GM23338 (cell line): ENCODE results near the gene SYT2.

Source experiments
- CREB1 ChIP-seq: fragments of 250-450 bp; sonication (Bioruptor Pico); IDR thresholded peaks from 2 replicates; pipeline ENCODE4 v1.5.0; 2020; ENCODE audit warnings: low read depth, mild to moderate bottlenecking, moderate library complexity
- CTCF ChIP-seq, 2 experiments: fragments of 200-600 bp in 1 of 2; sonication (generic) in 1 of 2; conservative IDR thresholded peaks; 2 replicates each; pipeline versions ENCODE4 v1.5.1 to v1.6.1; 2016 to 2017; ENCODE audit warnings: antibody characterized with exemption in 2 of 2, low read depth in 2 of 2, mild to moderate bottlenecking in 2 of 2, moderate library complexity in 1 of 2
- ETS1 ChIP-seq: IDR thresholded peaks from 2 replicates; pipeline ENCODE4 v1.6.1; 2016; ENCODE audit warnings: antibody characterized with exemption
- EZH2 ChIP-seq: fragments of 200-600 bp; sonication (generic); IDR thresholded peaks from one replicate; pipeline ENCODE4 v1.8.0; 2017; ENCODE audit warnings: antibody characterized with exemption, mild to moderate bottlenecking, low read depth; ENCODE audit not compliant: unreplicated experiment
- EZH2phosphoT487 ChIP-seq: fragments of 200-600 bp; sonication (generic); IDR thresholded peaks from one replicate; pipeline ENCODE4 v1.8.1; 2018; ENCODE audit warnings: antibody characterized with exemption; ENCODE audit not compliant: unreplicated experiment
- POLR2AphosphoS5 ChIP-seq: IDR thresholded peaks from 2 replicates; pipeline ENCODE4 v1.6.1; 2016; ENCODE audit warnings: antibody characterized with exemption, low read depth
- REST ChIP-seq: IDR thresholded peaks from one replicate; pipeline ENCODE4 v1.6.1; 2018; ENCODE audit warnings: antibody characterized with exemption; ENCODE audit not compliant: unreplicated experiment
- ZNF114 ChIP-seq: fragments of 250-450 bp; sonication (Bioruptor Pico); IDR thresholded peaks from 2 replicates; pipeline ENCODE4 v1.5.0; 2020; ENCODE audit warnings: mild to moderate bottlenecking, moderate library complexity
- ZNF331 ChIP-seq: fragments of 250-450 bp; sonication (Bioruptor Pico); IDR thresholded peaks from 2 replicates; pipeline ENCODE4 v1.5.0; 2020; ENCODE audit warnings: low read depth, mild to moderate bottlenecking, moderate library complexity
- ZNF462 ChIP-seq: fragments of 250-450 bp; sonication (Bioruptor Pico); IDR thresholded peaks from 2 replicates; pipeline ENCODE4 v1.5.0; 2020; ENCODE audit warnings: mild to moderate bottlenecking, moderate library complexity

- TF ChIP-seq CTCF (conservative IDR thresholded peaks at IDR 0.05; ENCODE audit: low read depth in 2 of 2) = no peak
- TF ChIP-seq EZH2 = no peak
- no peak for TF ChIP-seq POLR2AphosphoS5
- TF ChIP-seq EZH2phosphoT487 = no peak
- TF ChIP-seq ZNF462 (CRISPR knock-in tag) = no peak
- TF ChIP-seq REST = no peak
- TF ChIP-seq ETS1 = no peak
- no peak for TF ChIP-seq CREB1 (CRISPR knock-in tag)
- no peak for TF ChIP-seq ZNF331 (CRISPR knock-in tag)
- TF ChIP-seq ZNF114 (CRISPR knock-in tag) = no peak
Observed at GRCh38 chr1:202662081-202662480, 48.2 kb downstream of the SYT2 start.
